Measurements from ENCODE around the gene ASCL2.
"Not testable (repeated sequence)": the region's sequence is repeated elsewhere in the genome, so short reads cannot be mapped to it uniquely, and the experiment has no call there.

Gene ASCL2

GRCh38 chr11:2298795-2299761, 28.7 kb upstream of the ASCL2 start:
- DNase-seq (ENCODE audit: extremely low read depth in 1 of 2, low read depth in 1 of 2): peak in 1 of 2 donors; percentile 19

GRCh38 chr11:2298131-2298794, 27.9 kb upstream of the ASCL2 start:
- no peak for DNase-seq (ENCODE audit: extremely low read depth in 1 of 2, low read depth in 1 of 2)

GRCh38 chr11:2297623-2298030, 27.2 kb upstream of the ASCL2 start:
- no peak for DNase-seq (ENCODE audit: extremely low read depth in 1 of 2, low read depth in 1 of 2)

GRCh38 chr11:2296913-2297622, 26.7 kb upstream of the ASCL2 start:
- no peak for DNase-seq (ENCODE audit: extremely low read depth in 1 of 2, low read depth in 1 of 2)

GRCh38 chr11:2295971-2296912, 25.9 kb upstream of the ASCL2 start:
- no peak for DNase-seq (ENCODE audit: extremely low read depth in 1 of 2, low read depth in 1 of 2)

GRCh38 chr11:2294926-2295290, 24.5 kb upstream of the ASCL2 start:
- no peak for DNase-seq (ENCODE audit: extremely low read depth in 1 of 2, low read depth in 1 of 2)

- no peak for DNase-seq (ENCODE audit: extremely low read depth in 1 of 2, low read depth in 1 of 2)
Measured at GRCh38 chr11:2293984-2294925, 23.9 kb upstream of the ASCL2 start.

GRCh38 chr11:2293531-2293971, 23.2 kb upstream of the ASCL2 start:
- DNase-seq (ENCODE audit: extremely low read depth in 1 of 2, low read depth in 1 of 2): no peak

GRCh38 chr11:2290351-2290841, 20.0 kb upstream of the ASCL2 start:
- DNase-seq (ENCODE audit: extremely low read depth in 1 of 2, low read depth in 1 of 2): no peak

- DNase-seq (ENCODE audit: extremely low read depth in 1 of 2, low read depth in 1 of 2): no peak
Measured at GRCh38 chr11:2289859-2290258, 19.5 kb upstream of the ASCL2 start.

- no peak for DNase-seq (ENCODE audit: extremely low read depth in 1 of 2, low read depth in 1 of 2)
Measured at GRCh38 chr11:2289350-2289749, 19.0 kb upstream of the ASCL2 start.

GRCh38 chr11:2287091-2287490, 16.7 kb upstream of the ASCL2 start:
- no peak for DNase-seq (ENCODE audit: extremely low read depth in 1 of 2, low read depth in 1 of 2)

GRCh38 chr11:2286350-2286749, 16.0 kb upstream of the ASCL2 start:
- DNase-seq (ENCODE audit: extremely low read depth in 1 of 2, low read depth in 1 of 2): not testable (repeated sequence)

GRCh38 chr11:2280208-2280607, 9.8 kb upstream of the ASCL2 start:
- no peak for DNase-seq (ENCODE audit: extremely low read depth in 1 of 2, low read depth in 1 of 2)

GRCh38 chr11:2277933-2278523, 7.6 kb upstream of the ASCL2 start:
- no peak for DNase-seq (ENCODE audit: extremely low read depth in 1 of 2, low read depth in 1 of 2)

GRCh38 chr11:2277008-2277346, 6.6 kb upstream of the ASCL2 start:
- DNase-seq (ENCODE audit: extremely low read depth in 1 of 2, low read depth in 1 of 2): no peak

- no peak for DNase-seq (ENCODE audit: extremely low read depth in 1 of 2, low read depth in 1 of 2)
Measured at GRCh38 chr11:2276280-2277007, 6.1 kb upstream of the ASCL2 start.
